ENCODE measurements around the gene HBA2. TPM values are rescaled to one million over a fixed set of nuclear protein-coding genes. Genes with fewer than 3 reads are reported as not detected.
"Not testable (repeated sequence)": the region's sequence is repeated elsewhere in the genome, so short reads cannot be mapped to it uniquely, and the experiment has no call there.

HBA2 gene
- 169 TPM for total RNA-seq

GRCh38 chr16:172374-172941 is at the start of gene HBA2:
HBA2 (plus strand) TSS chr16:172876; CDS start chr16:172913, 37 bp downstream.
- not testable (repeated sequence) for DNase-seq (ENCODE audit: low read depth in 2 of 3, low spot score in 2 of 3)

GRCh38 chr16:123558-124350 is 48.9 kb upstream of the HBA2 start:
- DNase-seq (ENCODE audit: low read depth in 2 of 3, low spot score in 2 of 3): not testable (repeated sequence)

GRCh38 chr16:125011-125410 is 47.7 kb upstream of the HBA2 start:
- no peak for DNase-seq (ENCODE audit: low read depth in 2 of 3, low spot score in 2 of 3)

- DNase-seq (ENCODE audit: low read depth in 2 of 3, low spot score in 2 of 3): no peak
Measured at GRCh38 chr16:129075-129474, 43.6 kb upstream of the HBA2 start.

- no peak for DNase-seq (ENCODE audit: low read depth in 2 of 3, low spot score in 2 of 3)
Measured at GRCh38 chr16:130533-131173, 42.0 kb upstream of the HBA2 start.

DNA sequence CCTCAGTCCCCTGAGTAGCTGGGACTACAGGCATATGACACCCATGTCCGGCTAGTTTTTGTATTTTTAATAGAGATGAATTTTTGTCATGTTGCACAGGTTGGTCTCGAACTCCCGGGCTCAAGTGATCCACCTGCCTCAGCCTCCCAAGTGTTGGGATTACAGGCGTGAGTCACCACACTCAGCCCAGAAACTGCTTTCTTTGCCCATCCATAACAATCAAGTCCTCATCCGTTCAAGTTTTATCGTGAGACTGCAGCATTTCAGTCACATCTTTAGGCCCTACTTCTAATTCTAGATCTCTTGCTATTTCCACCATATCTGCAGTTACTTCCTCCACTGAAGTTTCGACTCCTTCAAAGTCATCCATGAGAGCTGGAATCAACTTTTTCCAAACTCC is 40.6 kb upstream of the HBA2 start:
- DNase-seq (ENCODE audit: low read depth in 2 of 3, low spot score in 2 of 3): no peak

GRCh38 chr16:133716-134115 is 39.0 kb upstream of the HBA2 start:
- DNase-seq (ENCODE audit: low read depth in 2 of 3, low spot score in 2 of 3): no peak

GRCh38 chr16:138049-138417 is 34.6 kb upstream of the HBA2 start:
- peak in 2 of 3 donors; percentile 26 to 37 for DNase-seq (ENCODE audit: low read depth in 2 of 3, low spot score in 2 of 3)

DNA sequence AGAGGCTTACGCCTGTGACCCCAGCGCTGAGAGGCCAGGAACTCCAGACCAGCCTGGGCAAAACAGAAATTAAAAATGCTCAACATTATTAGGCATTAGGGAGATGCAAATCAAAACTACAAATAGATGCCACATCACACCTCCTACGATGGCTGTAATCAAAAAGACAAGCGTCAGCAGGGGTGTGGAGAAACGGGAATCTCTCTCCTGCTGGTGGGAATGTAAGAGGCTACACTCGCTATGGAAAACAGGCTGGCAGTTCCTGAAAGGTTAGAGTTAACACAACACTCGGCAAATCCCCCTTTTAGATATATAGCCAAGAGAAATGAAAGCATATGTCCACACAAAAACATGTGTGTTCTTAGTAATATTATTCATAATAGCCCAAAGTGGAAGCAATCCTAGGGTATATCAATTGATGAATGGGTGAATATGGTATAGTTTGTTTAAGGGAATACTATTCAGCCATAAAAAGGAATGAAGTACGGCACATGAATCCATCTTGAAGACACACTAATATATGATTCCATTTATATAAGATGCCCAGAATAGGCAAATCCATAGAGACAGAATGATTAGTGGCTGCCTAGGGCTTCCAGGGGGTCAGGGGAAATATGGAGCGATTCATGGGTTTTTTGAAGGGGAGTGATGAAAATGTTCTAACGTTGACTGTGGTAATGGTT is 32.4 kb upstream of the HBA2 start:
- no peak for DNase-seq (ENCODE audit: low read depth in 2 of 3, low spot score in 2 of 3)

- DNase-seq (ENCODE audit: low read depth in 2 of 3, low spot score in 2 of 3): no peak
Measured at GRCh38 chr16:142405-142967, 30.2 kb upstream of the HBA2 start.

DNA sequence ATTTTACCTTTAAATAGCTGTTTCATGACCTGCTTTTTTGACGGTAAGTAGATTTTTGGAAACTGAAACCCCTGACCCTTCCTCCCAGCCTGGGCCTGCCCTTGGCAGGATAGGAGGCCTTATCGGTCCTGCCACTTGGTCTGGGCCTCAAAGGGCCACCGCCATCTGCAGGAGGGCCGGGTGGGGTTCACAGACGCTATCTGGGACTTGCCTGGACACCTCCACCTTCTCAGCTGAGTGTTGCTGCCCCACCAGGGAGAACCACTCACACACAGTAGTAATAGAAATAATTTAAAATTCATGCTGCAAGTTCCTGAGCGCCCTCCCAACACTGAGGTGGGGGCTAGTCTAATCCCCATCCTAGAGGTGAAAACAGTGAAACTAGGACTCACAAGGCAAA is 29.6 kb upstream of the HBA2 start:
- no peak for DNase-seq (ENCODE audit: low read depth in 2 of 3, low spot score in 2 of 3)

GRCh38 chr16:143456-143855 is 29.2 kb upstream of the HBA2 start:
- no peak for DNase-seq (ENCODE audit: low read depth in 2 of 3, low spot score in 2 of 3)

DNA sequence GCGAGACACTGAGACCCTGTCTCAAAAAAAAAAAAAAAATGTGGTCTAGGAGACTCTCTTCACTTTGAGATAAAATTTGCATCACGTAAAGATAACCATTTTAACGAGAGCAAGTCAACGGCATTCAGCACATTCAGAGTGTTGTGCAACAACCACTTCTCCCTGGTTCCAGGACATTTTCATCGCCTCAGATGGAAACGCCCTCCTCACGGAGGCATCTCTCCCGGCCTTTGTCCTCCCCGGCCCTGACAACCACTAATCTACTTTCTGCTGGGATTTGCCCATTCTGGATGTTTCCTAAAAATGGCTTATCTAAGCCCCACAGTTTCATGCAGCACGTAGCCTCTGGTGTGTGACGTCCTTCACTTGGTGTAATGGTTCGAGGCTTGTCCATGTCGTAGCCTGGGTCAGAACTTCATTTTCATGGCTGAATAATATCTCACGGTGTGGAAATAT is 27.9 kb upstream of the HBA2 start:
- DNase-seq (ENCODE audit: low read depth in 2 of 3, low spot score in 2 of 3): no peak

GRCh38 chr16:146646-147045 is 26.0 kb upstream of the HBA2 start:
- no peak for DNase-seq (ENCODE audit: low read depth in 2 of 3, low spot score in 2 of 3)

DNA sequence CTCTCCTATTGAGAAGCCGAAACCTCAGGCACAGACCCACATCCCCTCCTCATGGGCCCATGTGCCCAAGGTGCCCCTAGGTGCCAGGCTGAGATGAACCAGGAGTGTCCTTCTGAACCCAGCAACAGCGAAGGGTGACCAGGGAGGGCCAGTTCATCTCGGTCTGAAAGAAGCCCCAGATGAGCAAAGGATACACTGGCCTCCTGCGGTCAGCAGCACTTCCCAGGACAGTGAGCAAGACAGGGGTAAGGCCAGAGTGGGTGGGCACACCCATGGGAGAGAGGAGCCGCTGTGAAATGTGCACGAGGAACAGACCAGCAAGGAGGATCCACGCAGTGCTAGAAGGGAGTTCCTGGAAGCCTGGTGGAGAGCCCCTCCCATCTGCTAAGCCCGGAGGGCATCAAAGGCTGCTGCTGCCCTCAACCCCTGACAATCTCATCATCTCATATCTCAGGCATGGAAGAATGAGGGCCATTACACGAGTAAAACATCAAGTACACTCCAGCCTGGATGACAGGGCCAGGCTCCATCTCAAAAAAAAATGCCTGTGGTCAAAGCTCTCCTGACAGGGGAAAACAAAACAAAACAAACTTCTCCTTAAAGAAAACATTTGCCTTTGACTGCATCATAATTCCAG is 23.5 kb upstream of the HBA2 start:
- no peak for DNase-seq (ENCODE audit: low read depth in 2 of 3, low spot score in 2 of 3)

DNA sequence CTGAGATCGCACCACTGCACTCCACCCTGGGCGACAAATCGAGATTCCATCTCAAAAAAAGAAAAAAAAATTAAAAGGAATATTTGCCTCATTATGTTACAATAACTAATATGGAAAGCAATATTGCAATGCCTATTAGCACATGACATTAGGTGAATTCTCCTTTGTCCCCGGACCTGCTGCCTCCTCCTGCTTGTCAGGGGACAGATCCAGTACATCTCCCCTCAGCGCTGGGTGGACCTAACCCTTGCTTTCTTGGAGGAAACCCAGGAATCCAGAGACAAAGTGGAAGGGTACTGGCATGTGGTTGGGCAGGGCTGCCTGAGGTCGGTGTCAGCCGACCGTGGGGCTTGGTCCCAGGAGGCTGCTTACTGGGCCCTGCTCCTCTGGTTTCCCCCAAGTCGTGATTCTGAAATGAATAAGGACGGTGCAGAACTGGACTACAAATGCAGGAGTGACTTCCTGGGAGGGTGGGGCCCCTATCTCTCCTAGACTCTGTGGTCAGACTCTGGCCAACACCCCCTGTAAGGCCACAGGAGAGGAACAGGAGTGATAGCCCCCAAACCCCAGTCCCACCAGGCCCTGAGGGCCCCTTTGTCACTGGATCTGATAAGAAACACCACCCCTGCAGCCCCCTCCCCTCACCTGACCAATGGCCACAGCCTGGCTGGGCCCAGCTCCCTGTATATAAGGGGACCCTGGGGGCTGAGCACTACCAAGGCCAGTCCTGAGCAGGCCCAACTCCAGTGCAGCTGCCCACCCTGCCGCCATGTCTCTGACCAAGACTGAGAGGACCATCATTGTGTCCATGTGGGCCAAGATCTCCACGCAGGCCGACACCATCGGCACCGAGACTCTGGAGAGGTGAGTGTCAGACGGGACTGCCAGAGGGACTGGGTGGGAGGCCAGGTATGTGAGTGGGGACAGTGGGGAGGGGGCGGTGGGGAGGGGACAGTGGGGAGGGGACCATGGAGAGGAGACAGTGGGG is 20.2 kb upstream of the HBA2 start, which contains the start of gene HBZ:
Gene HBZ (plus strand): TSS at position 504 of the 988 bp plus-strand sequence. CDS start 266 bp downstream, at position 770.
- DNase-seq (ENCODE audit: low read depth in 2 of 3, low spot score in 2 of 3): no peak

DNA sequence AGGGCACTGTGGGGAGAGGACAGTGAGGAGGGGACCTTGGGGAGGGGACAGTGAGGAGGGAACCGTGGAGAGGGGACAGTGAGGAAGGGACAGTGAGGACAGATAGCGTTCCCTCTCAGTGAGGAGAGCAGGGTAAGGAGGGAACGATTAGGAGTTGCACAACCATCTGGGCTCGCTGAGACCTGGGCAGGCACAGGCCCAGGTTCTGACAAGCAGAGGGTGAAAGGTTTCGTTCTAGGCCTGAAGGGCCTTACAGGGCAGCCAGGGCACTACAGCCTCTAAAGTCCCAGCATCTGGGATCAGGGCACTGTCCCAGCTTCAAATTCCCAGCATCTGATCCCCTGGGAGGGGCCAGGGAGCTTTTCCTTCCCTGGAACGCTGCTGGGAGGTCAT is 19.6 kb upstream of the HBA2 start:
- not testable (repeated sequence) for DNase-seq (ENCODE audit: low read depth in 2 of 3, low spot score in 2 of 3)

- not testable (repeated sequence) for DNase-seq (ENCODE audit: low read depth in 2 of 3, low spot score in 2 of 3)
Measured at GRCh38 chr16:153550-154216, 19.0 kb upstream of the HBA2 start.
